HT-29 (cell line): ENCODE data around the gene HIRA. TPM values are rescaled to one million over a fixed set of nuclear protein-coding genes. Genes with fewer than 3 reads are reported as not detected.

ENCODE experiments used
- DNase-seq: peaks from one replicate; pipeline ENCODE4 v3.0.0-alpha.2; 2015; ENCODE audit warnings: low spot score
- total RNA-seq: library from RNA; depleted of rRNA; stranded (reverse); fragments of >200 nt; shearing (Covaris generic); gene quantifications from 2 replicates; pipeline ENCODE4 v1.2.3, GENCODE V29; 2014; rRNA removed

The HIRA gene, protein sequence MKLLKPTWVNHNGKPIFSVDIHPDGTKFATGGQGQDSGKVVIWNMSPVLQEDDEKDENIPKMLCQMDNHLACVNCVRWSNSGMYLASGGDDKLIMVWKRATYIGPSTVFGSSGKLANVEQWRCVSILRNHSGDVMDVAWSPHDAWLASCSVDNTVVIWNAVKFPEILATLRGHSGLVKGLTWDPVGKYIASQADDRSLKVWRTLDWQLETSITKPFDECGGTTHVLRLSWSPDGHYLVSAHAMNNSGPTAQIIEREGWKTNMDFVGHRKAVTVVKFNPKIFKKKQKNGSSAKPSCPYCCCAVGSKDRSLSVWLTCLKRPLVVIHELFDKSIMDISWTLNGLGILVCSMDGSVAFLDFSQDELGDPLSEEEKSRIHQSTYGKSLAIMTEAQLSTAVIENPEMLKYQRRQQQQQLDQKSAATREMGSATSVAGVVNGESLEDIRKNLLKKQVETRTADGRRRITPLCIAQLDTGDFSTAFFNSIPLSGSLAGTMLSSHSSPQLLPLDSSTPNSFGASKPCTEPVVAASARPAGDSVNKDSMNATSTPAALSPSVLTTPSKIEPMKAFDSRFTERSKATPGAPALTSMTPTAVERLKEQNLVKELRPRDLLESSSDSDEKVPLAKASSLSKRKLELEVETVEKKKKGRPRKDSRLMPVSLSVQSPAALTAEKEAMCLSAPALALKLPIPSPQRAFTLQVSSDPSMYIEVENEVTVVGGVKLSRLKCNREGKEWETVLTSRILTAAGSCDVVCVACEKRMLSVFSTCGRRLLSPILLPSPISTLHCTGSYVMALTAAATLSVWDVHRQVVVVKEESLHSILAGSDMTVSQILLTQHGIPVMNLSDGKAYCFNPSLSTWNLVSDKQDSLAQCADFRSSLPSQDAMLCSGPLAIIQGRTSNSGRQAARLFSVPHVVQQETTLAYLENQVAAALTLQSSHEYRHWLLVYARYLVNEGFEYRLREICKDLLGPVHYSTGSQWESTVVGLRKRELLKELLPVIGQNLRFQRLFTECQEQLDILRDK
- 61.2 and 65.1 TPM in 2 replicates for total RNA-seq

DNA sequence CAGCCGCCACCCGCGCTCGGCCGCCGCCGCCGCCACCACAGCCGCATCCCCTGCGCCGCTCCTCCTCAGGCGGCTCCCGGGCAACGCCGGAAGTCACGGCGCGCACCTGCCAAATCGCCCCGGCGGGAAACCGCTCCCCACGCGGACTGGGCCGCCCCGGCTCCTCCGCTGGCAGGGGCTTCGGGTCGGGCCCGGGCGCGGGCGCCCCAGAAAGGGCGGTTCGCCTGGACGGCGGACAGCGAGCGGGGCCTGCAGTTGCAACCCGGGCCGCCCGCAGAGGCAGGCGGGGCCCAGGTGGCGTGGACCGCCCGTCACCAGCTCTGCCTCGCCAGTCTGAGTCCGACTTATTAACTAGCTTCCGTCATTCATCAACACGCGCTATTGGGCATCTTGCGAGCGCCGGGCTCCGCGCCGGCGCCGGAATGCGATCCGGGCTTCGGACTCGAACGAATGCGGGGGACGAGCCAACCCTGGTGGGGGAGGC, at the start of gene HIRA:
HIRA (minus strand) TSS at position 85 of the 484 bp plus-strand sequence. CDS start 257 bp downstream, outside the sequence.
- DNase-seq: peak; percentile 86

DNA sequence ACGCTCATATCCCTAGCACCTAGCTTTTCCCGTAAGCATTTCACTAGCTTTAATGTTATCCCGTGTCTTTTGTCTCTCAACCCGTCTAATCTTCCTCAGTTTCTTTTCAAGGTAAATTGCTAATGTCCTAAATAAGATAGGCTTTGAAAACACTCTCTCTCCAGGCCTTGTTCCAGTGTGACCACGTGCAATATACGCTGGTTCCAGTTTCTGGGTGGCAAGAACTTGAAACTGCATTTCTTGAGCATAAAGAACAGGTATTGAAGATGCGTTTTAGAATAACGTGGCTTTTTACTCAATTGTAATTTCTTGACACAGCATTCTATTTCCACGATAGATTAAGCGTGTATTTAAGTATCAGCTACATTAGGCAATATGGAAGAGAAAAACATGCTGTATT, 49.3 kb upstream of the HIRA start:
- no peak for DNase-seq

DNA sequence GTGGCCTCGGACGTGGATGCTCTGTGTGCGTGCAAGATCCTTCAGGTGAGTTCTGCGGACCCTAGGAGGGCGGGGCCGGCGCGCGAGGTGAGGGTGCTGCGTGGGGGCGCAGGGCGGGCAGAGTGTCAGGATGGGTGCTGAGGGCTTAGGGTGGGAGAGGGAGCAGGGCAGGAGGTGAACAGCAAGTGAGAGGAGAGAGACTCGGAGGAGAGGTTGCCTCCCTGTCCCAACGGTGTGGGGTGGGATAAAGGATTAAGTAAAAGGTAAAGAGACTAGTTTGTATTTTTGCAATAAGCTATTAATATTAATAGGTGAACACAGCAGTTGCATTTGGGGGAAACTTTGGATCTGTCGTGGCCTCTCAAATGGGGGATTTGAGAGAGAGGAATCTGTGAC, 48.6 kb upstream of the HIRA start:
- DNase-seq: peak; percentile 16

DNA sequence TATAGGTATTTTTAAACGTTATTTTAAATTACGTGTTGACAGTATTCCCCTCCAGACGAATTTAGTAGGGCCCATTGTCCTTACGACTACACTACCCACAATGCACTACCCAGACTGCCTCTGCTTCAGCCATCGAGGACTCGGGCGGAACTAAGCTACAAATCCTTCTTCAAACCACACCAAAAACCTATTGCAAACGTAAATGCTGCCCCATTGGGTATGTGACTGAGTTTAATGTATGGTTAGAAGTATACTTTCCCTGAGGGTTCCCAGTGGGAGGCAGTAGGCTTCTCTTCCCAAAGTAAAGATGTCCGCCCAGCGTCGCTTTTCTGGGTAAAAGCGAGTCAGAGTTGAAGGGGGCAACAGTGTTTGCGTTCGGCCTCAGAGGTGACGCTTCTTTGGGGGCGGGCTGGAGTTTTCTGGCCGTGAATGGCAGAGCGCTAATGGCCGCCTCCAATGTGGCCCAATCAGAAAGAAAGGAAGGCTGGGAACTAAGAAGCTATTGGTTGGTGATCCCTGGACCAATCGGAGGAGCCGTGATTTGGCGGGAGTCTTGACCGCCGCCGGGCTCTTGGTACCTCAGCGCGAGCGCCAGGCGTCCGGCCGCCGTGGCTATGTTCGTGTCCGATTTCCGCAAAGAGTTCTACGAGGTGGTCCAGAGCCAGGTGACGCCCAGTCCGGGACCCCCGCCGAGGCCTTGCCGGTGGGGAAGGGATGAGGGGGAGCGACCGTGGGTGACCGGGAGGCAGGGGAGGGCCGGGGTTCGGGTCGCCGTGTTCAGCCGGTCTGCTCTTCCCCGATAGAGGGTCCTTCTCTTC, 48.0 kb upstream of the HIRA start, which contains the start of gene CDC45:
CDC45 (plus strand) TSS at position 566 of the 818 bp plus-strand sequence; CDS start at position 615, 49 bp downstream.
- peak; percentile 99 for DNase-seq

DNA sequence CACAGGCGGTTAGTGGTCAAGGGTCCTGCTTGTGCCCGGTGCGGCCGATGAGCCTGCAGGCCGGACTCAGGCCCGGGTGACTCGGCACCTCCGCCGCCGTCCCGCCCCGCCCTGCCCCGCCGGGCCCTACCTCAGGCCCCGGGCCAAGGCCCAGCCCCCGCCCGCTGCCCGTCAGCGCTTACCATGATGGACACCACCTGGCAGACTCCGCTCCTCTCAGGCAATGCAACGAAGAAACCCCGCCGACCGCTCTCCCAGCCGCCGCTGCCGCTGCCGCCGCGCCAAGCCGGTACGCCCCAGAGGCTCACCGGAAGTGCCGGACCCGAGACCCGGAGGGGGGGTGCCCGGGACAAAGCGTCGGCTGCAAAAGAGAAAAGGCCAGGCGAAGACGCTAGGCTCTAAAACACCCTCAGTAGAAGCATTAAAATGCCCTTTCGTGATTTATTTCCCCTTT, 47.4 kb upstream of the HIRA start, which contains the start of gene UFD1:
UFD1 (minus strand) TSS at position 293 of the 454 bp plus-strand sequence; CDS start at position 185, 108 bp downstream.
- DNase-seq: no peak

DNA sequence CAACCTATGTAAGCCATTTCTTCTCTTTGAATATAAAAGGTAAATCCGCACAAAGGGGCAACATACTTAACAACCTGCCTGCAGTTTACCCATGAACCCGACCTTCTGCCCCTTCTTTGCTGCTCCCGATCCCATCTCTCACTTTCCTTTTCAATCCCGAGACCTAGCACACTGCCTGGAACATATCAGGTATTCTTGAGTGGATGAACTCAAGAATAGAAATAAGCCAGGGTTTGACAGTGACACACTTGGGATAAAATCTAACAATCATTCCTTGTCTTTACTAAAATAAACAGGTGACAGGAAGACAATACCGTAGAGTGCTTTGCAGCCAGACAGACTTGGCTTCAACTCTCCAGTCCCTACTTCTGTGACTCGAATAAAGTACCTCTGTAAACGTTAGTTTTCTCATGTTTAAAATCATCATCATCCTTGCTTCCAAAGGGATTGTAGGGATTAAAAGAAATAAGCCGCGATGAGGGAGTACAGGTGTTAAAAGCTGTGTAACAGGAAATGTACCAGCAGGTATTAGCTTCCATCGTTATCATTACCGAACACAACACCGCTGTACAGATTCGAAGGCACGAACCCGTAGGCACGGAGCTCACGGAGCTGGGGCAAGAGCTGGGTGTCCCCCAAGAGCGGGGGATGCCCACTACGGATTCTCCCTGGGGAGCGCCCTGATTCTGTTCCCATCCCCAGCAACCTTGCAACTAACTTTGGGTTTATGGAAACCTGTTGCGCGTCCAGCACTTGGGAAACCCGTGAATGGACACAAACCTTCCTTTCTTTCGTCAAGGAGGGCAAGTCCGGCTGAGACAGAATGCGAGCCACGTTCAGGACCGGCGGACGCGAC, 46.7 kb upstream of the HIRA start:
- DNase-seq: peak; percentile 51

DNA sequence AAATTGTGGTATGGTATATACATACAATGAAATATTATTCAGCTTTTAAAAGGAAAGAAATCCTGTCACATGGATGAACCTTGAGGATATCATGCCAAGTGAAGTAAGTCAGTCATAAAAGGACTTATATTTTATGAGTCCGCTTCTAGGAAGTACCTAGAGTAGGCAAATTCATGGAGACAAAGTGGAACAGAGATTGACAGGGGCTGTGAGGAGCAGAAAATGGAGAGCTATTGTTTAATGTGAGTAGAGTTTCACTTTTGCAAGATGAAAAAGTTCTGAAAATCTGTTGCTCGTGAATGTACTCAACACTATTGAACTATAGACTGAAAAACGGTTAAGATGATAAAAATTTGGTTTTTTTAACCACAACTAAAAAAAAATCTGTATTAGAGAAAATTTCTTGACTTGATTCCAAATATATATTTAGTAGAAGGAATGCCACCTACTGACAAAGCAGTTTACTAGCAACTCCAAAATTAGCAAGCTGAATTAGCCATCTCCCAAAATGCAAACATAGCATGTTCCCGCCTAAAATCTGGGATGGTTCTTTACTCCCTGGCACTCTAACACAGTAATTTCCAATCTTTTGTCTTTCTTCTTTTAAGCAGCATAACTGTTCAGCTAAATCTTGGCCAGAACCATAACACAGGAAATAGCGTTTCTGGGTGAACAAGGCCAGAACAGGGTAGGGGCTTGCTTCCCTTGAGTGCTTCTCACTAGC, 46.0 kb upstream of the HIRA start:
- DNase-seq: peak; percentile 7

DNA sequence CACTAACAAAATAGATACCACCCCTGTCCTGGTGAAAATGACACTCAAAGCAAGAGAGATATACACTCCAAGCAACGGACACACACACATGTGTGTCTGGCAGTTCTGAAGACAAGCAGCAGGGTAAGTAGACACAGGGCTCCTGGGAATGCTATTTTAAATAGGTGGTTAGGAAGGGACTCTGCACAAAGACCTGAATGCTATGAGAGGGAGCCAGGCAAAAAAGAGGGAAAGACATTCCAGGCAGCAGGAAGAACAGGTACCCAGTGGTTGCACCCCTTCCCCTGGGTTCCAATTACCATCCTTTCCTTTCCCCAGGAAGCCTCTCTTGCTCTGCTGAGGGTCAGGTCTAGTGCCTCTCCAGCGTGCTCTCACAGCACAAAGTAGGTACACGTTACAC, 44.5 kb upstream of the HIRA start:
- no peak for DNase-seq

DNA sequence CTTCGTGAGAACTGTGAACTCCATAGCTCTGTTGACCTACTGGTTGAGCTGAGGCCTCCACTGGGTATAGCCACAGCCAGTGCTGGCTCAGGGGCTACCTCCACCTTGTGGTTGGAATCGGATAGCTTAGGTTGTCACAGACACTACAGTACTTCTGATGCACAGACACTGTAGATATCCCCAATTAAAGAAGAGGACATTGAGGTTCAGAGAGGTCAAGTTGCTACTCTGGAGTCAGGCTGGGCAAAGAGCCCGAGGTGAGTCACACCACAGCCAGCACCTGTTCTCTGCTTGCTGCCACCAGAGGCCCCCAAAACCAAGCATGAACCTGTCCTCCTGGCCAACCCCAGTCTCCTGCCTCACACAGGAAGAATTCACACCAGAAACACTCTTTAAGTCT, 42.0 kb upstream of the HIRA start:
- DNase-seq: peak; percentile 6

DNA sequence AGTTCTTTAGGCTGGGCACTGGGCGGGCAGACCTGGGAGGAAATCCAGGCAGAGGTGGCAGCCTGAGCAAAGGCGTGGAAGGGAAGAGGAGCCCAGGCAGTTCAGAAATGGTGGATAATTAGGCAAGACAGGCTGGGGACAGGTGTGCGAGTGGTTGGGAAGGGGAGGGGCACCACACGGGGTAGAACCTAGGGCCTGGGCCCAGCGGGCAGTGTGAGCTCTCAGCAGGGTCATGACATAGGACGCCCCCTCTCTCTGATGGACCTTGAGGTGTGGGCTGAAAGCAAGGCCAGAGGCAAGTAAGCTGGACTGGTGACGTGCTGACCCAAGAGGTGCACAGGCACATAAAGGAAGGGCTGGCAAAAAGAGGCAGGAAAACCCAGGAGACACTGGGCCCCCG, 40.7 kb upstream of the HIRA start:
- no peak for DNase-seq

DNA sequence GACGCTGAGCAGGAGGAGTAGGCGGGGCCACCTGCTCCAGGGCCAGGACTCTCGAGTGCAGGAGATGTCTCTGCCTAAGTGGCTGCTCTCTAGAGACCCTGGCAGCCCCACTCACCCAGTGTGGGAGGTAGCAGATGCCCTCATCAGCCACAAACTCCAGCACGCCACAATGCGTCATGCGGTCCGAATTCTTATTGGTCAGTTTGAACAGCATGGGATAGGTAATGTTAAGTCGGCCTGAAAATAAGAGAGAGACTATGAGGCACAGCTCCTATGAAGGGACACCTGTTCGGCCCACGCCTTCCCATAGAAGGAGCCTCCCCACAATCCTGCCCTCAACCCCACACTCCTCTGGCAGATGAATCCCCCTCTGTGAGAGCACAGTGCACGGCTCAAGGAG, 40.0 kb upstream of the HIRA start:
- no peak for DNase-seq

DNA sequence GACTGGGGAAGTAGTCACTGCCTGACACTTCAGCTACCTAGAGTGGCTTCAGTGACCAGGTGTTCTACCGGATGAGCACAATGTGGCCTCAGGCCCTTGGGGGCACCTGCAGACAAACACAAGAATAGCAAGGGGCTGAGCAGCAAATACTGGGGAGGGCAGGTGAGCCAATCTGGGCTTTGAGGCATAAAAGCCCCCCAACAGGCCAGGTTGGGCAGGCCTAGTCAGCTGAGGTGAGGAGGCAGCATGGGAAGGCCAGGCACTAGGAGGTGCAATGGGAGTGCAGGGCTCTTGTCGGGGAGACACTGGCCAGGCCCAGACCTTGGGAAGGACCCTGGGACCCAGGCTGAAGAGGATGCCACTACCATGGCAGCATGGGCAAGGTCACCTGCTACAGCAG, 38.5 kb upstream of the HIRA start:
- no peak for DNase-seq

DNA sequence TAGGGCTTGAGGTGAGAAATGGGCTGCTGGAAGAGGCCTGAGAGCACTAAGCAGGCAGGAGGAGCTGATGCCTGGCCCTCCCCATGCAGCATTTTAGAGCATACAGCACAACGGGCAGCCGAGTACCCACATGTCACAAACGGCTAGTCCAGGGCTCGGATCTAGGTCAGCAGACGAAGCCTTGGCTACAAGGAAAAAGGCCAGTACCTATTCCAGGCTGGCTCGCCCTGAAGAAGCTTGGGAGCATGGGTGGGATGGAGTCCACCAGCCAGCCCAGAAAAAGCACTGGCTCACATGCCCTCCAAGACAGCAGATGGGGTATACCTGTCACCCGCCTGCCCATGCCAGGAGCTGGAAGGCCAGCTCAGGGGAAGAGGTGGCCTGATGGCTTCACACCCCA, 37.9 kb upstream of the HIRA start:
- DNase-seq: no peak

DNA sequence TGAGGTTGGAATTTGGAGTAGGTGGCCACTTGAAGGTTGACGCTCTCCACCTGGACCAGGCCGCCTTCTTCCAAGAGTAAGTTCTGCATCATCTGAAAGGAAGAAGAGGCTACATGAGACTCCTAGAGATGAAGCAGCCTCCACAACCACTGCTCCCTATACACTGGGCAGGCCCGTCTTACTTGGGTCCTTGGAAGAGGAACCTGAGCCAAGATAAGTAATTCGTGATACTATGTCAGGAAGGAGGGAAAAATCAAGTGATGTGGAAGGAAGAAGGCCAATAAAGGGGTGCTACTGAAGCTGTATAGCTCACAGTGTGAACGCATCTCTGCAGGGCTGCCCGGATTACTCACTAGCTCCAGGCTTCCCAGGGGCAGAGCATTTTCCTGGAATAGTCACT, 36.4 kb upstream of the HIRA start:
- DNase-seq: no peak

DNA sequence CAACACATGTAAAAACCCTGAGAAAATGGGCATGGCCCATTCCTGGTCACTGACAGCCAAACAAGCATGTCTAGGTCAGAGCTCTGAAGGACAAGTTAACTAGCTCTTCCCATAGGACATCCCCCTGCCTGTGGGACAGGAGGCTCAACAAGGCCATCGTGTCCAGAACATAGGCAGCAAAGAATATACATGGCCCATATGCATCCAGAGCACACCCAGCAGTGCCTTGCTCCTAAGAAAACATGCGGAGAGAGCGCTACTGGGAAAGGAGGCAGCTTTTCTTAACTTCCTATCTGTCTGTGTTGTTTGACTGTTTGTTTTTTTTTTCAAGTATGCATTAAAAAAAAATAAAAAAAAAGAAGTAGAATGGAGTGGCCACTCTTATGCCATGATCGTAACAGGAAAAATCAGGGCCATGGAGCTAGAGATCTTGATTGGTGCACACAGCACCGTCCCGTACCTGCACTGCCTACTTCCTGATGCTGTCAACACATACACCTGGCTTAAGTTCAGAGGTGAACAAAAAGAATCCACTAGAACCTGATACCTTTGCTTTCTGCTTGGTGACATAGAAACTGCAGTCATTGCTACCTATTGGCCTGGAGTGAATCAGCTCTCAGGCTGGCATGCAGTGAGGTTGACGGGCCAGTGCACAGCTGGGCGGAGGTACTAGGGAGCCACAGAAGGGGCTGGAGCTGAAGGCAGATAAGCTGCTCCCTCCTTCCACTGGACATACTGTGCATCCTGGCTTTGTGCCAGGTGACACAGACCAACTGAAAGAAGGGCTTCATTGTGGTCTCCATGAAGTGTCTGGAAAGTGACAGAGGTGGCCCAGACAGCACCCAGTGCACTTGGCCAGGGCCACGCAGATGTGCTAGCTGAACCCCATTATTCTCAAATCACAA, 35.6 kb upstream of the HIRA start:
- DNase-seq: no peak

DNA sequence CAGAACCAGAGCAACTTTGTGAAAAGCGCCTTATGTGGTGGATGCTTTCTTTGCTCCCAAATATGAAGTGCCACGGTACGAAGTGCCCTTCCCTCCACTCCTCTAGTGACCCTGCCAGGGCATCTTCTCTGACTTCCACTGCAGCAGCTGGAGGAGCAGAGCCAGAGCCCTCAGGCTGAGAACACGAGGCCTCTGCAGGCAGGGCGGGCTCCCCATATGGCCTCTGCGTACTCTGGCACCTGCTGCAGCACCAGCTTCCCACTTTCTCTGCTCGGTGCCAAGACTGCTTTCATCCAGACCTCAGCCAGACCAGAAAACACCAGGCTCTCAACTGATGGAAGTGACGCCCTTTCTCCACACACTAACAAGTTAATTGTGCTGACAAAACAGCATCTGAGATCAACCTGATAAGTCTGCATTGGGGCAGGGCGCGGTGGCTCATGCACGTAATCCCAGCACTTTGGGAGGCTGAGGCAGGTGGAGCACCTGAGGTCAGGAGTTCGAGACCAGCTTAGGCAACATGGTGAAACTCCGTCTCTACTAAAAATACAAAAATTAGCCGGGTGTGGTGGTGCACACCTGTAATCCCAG, 34.7 kb upstream of the HIRA start:
- no peak for DNase-seq

DNA sequence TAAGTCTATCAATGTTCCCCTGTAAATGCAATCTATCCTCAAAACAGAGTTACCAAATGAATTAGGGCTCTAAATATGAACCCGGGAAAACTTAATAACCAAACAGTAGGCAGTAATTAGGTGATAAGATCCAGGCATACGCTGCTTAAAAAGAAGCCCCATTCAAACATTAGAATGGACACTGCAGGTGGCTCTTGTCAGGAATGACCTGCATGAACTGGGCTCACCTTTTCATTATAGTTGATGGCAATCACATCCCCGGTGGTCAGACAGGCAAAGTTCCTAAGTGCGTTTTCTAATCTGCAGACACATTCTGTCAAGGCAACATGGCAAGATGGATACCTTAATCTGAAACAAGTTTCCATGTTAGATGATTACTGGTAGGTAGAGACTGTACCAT, 33.4 kb upstream of the HIRA start:
- no peak for DNase-seq

DNA sequence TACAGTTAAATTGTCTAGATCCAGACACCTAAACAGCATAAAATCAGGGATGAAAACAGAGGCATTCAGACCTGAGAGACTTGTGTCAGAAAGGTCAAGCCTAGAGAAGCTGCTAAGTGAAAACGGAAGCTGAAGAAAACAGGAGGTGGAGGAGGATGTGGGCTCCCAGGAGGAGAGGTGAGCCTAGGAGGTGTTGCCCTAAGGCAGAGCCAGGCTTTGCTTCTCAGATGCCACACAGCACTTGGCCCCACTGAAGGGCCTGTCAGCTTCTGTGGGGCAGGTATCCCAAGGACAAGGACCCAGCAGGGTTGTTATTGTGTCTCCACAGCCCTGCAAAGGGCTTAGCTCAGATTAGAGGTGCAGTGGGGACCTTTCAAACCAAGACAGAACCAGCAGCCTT, 33.0 kb upstream of the HIRA start:
- no peak for DNase-seq
